HepG2 (cell line): Measurements from ENCODE around the gene NOCT.

Source experiments
- ARNT ChIP-seq: fragments of 450-650 bp; IDR thresholded peaks from 2 replicates; pipeline ENCODE4 v1.6.1; 2017
- ATF2 ChIP-seq: sonication (generic); formaldehyde crosslinking; IDR thresholded peaks from 2 replicates; pipeline ENCODE4 v1.4.0; 2020; ENCODE audit warnings: missing genetic modification reagents
- BCL3 ChIP-seq: sonication (generic); formaldehyde crosslinking; IDR thresholded peaks from 2 replicates; pipeline ENCODE4 v1.5.1; 2020; ENCODE audit warnings: mild to moderate bottlenecking, missing genetic modification reagents, moderate library complexity
- CTCF ChIP-seq: sonication (generic); formaldehyde crosslinking; IDR thresholded peaks from 2 replicates; pipeline ENCODE4 v1.5.0; 2020; ENCODE audit warnings: mild to moderate bottlenecking, missing genetic modification reagents, moderate library complexity
- ETS1 ChIP-seq: sonication (generic); formaldehyde crosslinking; IDR thresholded peaks from 2 replicates; pipeline ENCODE4 v1.4.0; 2020; ENCODE audit warnings: missing genetic modification reagents
- MAZ ChIP-seq, 2 experiments: sonication (generic) in 1 of 2; formaldehyde crosslinking in 1 of 2; IDR thresholded peaks; 2 replicates each; pipeline versions ENCODE4 v1.5.0 to v1.6.1; 2012 to 2020; ENCODE audit warnings: low read depth in 2 of 2, mild to moderate bottlenecking in 2 of 2, borderline replicate concordance in 1 of 2, improper control_type of control experiment in 1 of 2, low read length in 1 of 2, missing genetic modification reagents in 1 of 2, moderate library complexity in 1 of 2
- PAF1 ChIP-seq: IDR thresholded peaks from 2 replicates; pipeline ENCODE4 v1.6.1; 2016; ENCODE audit warnings: missing genetic modification reagents, missing compliant biosample characterization
- POLR2AphosphoS5 ChIP-seq: IDR thresholded peaks from 2 replicates; pipeline ENCODE4 v1.6.1; 2012; ENCODE audit warnings: low read depth, low read length
- REPIN1 ChIP-seq: sonication (generic); formaldehyde crosslinking; IDR thresholded peaks from 2 replicates; pipeline ENCODE4 v1.8.0; 2022; ENCODE audit warnings: missing genetic modification reagents, low read depth, mild to moderate bottlenecking, borderline replicate concordance
- RORA ChIP-seq: sonication (generic); formaldehyde crosslinking; IDR thresholded peaks from 2 replicates; pipeline ENCODE4 v1.5.0; 2020; ENCODE audit warnings: mild to moderate bottlenecking, missing genetic modification reagents, moderate library complexity
- TRIM24 ChIP-seq: sonication (generic); formaldehyde crosslinking; IDR thresholded peaks from 2 replicates; pipeline ENCODE4 v1.8.0; 2022; ENCODE audit warnings: mild to moderate bottlenecking, missing genetic modification reagents
- ZNF274 ChIP-seq: sonication (generic); formaldehyde crosslinking; IDR thresholded peaks from 2 replicates; pipeline ENCODE4 v1.5.1; 2020; ENCODE audit warnings: mild to moderate bottlenecking, missing genetic modification reagents
- ZNF331 ChIP-seq: sonication (generic); formaldehyde crosslinking; IDR thresholded peaks from 2 replicates; pipeline ENCODE4 v1.4.0; 2020; ENCODE audit warnings: missing genetic modification reagents
- ZNF660 ChIP-seq: sonication (generic); formaldehyde crosslinking; IDR thresholded peaks from 2 replicates; pipeline ENCODE4 v1.5.1; 2020; ENCODE audit warnings: mild to moderate bottlenecking, low read depth, missing genetic modification reagents, borderline replicate concordance

- TF ChIP-seq REPIN1 (CRISPR knock-in tag) (no peak), CTCF (no peak), ZNF660 (no peak), TRIM24 (CRISPR knock-in tag) (no peak), PAF1 (CRISPR knock-in tag) (no peak), ZNF331 (CRISPR knock-in tag) (no peak), ETS1 (CRISPR knock-in tag) (no peak), ZNF274 (CRISPR knock-in tag) (no peak), POLR2AphosphoS5 (no peak), ATF2 (CRISPR knock-in tag) (no peak), ARNT (no peak), RORA (CRISPR knock-in tag) (no peak), MAZ (IDR thresholded peaks at IDR 0.05; ENCODE audit: borderline replicate concordance, low read depth, low read length) (no peak), MAZ (CRISPR knock-in tag; IDR thresholded peaks at IDR 0.05; ENCODE audit: low read depth) (no peak), BCL3 (CRISPR knock-in tag) (no peak)
Measured at GRCh38 chr4:139077567-139078355, 62.2 kb downstream of the NOCT start.
